Endothelial cell of umbilical vein (primary cell): ENCODE data around the gene C2CD3. TPM values are rescaled to one million over a fixed set of nuclear protein-coding genes. Genes with fewer than 3 reads are reported as not detected.

ENCODE experiments used
- BruUV-seq: library from RNA; stranded (reverse); fragments of 400-500 nt; replicated peaks from 2 replicates; lab custom pipeline; 2021; lab: Mats Ljungman, UMichigan
- CTCF ChIA-PET: fragments of 300-600, 350-600 bp; sonication (Branson Sonifier 250); formaldehyde crosslinking; loops from one replicate; lab custom pipeline; 2021; ENCODE audit warnings: antibody characterized with exemption, inconsistent platforms; lab: Charles Lee
- POLR2A ChIA-PET: fragments of 300-600, 350-600 bp; sonication (Branson Sonifier 250); formaldehyde crosslinking; loops from one replicate; lab custom pipeline; 2021; ENCODE audit warnings: antibody characterized with exemption, inconsistent platforms; lab: Charles Lee
- DNase-seq: peaks from one replicate; pipeline ENCODE4 v3.0.0-alpha.2; 2011; ENCODE audit warnings: low read depth, low spot score
- FAIRE-seq: peaks from 2 replicates; lab custom pipeline; 2011; peaks lifted over from hg19 to GRCh38; lab: Jason Lieb, UNC
- H2AFZ ChIP-seq: 2 replicates; pipeline ENCODE4 v1.6.0; 2012; ENCODE audit warnings: low read depth, low read length, control low read depth, inconsistent platforms
- H3K27ac ChIP-seq: 2 replicates; pipeline ENCODE4 v1.5.1; 2011; ENCODE audit warnings: low read depth, mild to moderate bottlenecking, control low read depth, low read length, moderate library complexity; ENCODE audit not compliant: insufficient read depth
- H3K27me3 ChIP-seq, 2 experiments: 2 replicates each; pipeline versions ENCODE4 v1.6.0 to v1.6.1; 2011; ENCODE audit warnings: low read length in 2 of 2, mixed read lengths in 1 of 2; ENCODE audit not compliant: control insufficient read depth in 2 of 2, insufficient read depth in 2 of 2
- H3K36me3 ChIP-seq, 2 experiments: 2 replicates in 1 of 2; 3 replicates in 1 of 2; pipeline ENCODE4 v1.5.1; 2011; ENCODE audit warnings: low read length in 2 of 2, mild to moderate bottlenecking in 1 of 2, moderate library complexity in 1 of 2; ENCODE audit not compliant: control insufficient read depth in 2 of 2, insufficient read depth in 2 of 2; ENCODE audit errors: extremely low read depth in 1 of 2
- H3K4me1 ChIP-seq: 3 replicates; pipeline ENCODE4 v1.5.1; 2011; ENCODE audit warnings: mild to moderate bottlenecking, low read length; ENCODE audit not compliant: control insufficient read depth, insufficient read depth; ENCODE audit errors: extremely low read depth
- H3K4me2 ChIP-seq: 2 replicates; pipeline ENCODE4 v1.6.1; 2011; ENCODE audit warnings: low read length, control low read depth, mixed read lengths; ENCODE audit not compliant: insufficient read depth
- H3K4me3 ChIP-seq, 3 experiments: fragments of 200-600 bp in 1 of 3; sonication (generic), shearing (Covaris generic) in 1 of 3; replicated peaks in 1 of 3; 2 replicates each; pipeline ENCODE4 v1.5.1; 2011 to 2016; ENCODE audit warnings: control low read depth in 3 of 3, low read length in 3 of 3, mild to moderate bottlenecking in 2 of 3, inconsistent platforms in 1 of 3, low read depth in 1 of 3, moderate library complexity in 1 of 3; ENCODE audit not compliant: insufficient read depth in 1 of 3
- H3K79me2 ChIP-seq: 2 replicates; pipeline ENCODE4 v1.6.0; 2012; ENCODE audit warnings: low read length, inconsistent platforms; ENCODE audit not compliant: control insufficient read depth, insufficient read depth
- H3K9ac ChIP-seq: replicated peaks from 2 replicates; pipeline ENCODE3; 2011; ENCODE audit warnings: low read length, control low read depth; ENCODE audit not compliant: insufficient read depth; ENCODE audit errors: extremely low read depth
- H3K9me1 ChIP-seq: replicated peaks from 3 replicates; pipeline ENCODE4 v1.6.0; 2011; ENCODE audit warnings: mild to moderate bottlenecking, low read length; ENCODE audit not compliant: control insufficient read depth, insufficient read depth; ENCODE audit errors: extremely low read depth
- H3K9me3 ChIP-seq: replicated peaks from 2 replicates; pipeline ENCODE4 v1.5.1; 2012; ENCODE audit warnings: low read length, inconsistent platforms; ENCODE audit not compliant: control insufficient read depth, insufficient read depth
- H4K20me1 ChIP-seq: replicated peaks from 2 replicates; pipeline ENCODE3; 2011; ENCODE audit warnings: mild to moderate bottlenecking, low read length; ENCODE audit not compliant: control insufficient read depth, insufficient read depth; ENCODE audit errors: extremely low read depth
- EZH2 ChIP-seq: IDR thresholded peaks from 2 replicates; pipeline ENCODE4 v1.6.1; 2012; ENCODE audit warnings: borderline replicate concordance, low read depth, mild to moderate bottlenecking, moderate library complexity, low read length, inconsistent platforms; ENCODE audit not compliant: severe bottlenecking
- FOS ChIP-seq: IDR thresholded peaks from 2 replicates; pipeline ENCODE4 v1.6.1; 2011; ENCODE audit warnings: mild to moderate bottlenecking, low read length, moderate library complexity, borderline replicate concordance; ENCODE audit not compliant: insufficient read depth
- GATA2 ChIP-seq: IDR thresholded peaks from 2 replicates; pipeline ENCODE4 v1.7.0; 2011; ENCODE audit warnings: low read depth, mild to moderate bottlenecking, moderate library complexity, mixed read lengths, low read length; ENCODE audit not compliant: insufficient read length, insufficient read depth
- JUN ChIP-seq: IDR thresholded peaks from 2 replicates; pipeline ENCODE4 v1.6.1; 2011; ENCODE audit warnings: borderline replicate concordance, low read depth; ENCODE audit not compliant: insufficient read length, insufficient read depth
- MYC ChIP-seq: IDR thresholded peaks from one replicate; pipeline ENCODE4 v1.6.1; 2011; ENCODE audit warnings: mild to moderate bottlenecking, low read depth, low read length
- POLR2A ChIP-seq: IDR thresholded peaks from 2 replicates; pipeline ENCODE4 v1.6.1; 2012; ENCODE audit warnings: low read depth, mild to moderate bottlenecking, control low read depth, low read length
- POLR2AphosphoS5 ChIP-seq: IDR thresholded peaks from 2 replicates; pipeline ENCODE4 v1.6.1; 2012; ENCODE audit warnings: low read depth, mild to moderate bottlenecking, control low read depth, low read length, moderate library complexity; ENCODE audit not compliant: insufficient read depth
- dilution Hi-C: fragments of 300-500 bp; cut with MboI; formaldehyde crosslinking; loops from one replicate; pipeline ENCODE4 v1.15.0; 2019; ENCODE audit warnings: low sequenced_read_pairs; ENCODE audit not compliant: extremely low pct_ligation_motif_present
- intact Hi-C: fragments of 100-400 bp; cut with micrococcal nuclease; formaldehyde crosslinking; loops from one replicate; pipeline ENCODE4 v1.10.0; 2022
- polyA plus RNA-seq, 4 experiments: library from polyadenylated mRNA; depleted of rRNA in 3 of 4; stranded (reverse) in 3 of 4; unstranded in 1 of 4; fragments of >200 nt; gene quantifications; 2 replicates each; pipeline versions ENCODE4 v1.2.1 to v1.2.3, GENCODE V29; 2011 to 2012; ENCODE audit warnings: missing spikeins in 1 of 4
- total RNA-seq: library from RNA; stranded (reverse); gene quantifications from 2 replicates; pipeline ENCODE4 v1.2.3, GENCODE V29; 2021
- TF ChIP-seq, protein P1 (sequence below): IDR thresholded peaks from 2 replicates; pipeline ENCODE4 v1.6.1; 2011; ENCODE audit not compliant: insufficient read depth, insufficient read length
- TF ChIP-seq, protein P2 (sequence below), 2 donors: IDR thresholded peaks; 1 replicate in 1 of 2; 2 replicates in 1 of 2; pipeline ENCODE4 v1.5.1; 2011; ENCODE audit warnings: low read length in 2 of 2, mild to moderate bottlenecking in 2 of 2, moderate library complexity in 2 of 2, control low read depth in 1 of 2, inconsistent platforms in 1 of 2, low read depth in 1 of 2; ENCODE audit not compliant: insufficient read depth in 1 of 2; ENCODE audit errors: extremely low read depth in 1 of 2

The C2CD3 gene
- total and polyA plus RNA-seq, 2 donors (not counting 3 experiments of a cell fraction or from before 2014, with no cell fraction given) = 12.9 to 36.6 TPM

DNA sequence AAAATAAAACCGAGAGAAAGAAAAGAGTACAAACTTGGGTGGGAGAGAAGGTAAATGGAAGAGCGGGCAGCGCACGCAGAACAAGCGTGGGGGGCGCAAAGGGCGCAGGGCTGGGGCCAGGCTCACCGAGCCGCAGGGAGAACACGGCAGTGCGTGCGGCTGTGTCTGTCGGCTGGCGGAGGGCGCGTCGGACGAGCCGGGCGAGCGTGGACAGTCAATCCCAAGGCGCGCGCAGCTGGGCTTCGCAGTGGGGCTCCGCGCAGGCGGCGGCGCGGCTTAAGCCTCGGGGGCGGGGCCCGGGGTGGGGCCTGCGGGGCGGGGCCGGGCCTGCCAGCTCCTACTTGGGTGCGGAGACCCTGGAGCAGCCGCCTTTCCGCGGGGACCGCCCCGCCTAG lies 188.2 kb downstream of the C2CD3 start, which contains the start of gene UCP2:
UCP2 (minus strand) TSS at position 249 of the 395 bp plus-strand sequence. CDS start 4,465 bp downstream, outside the sequence.
- Histone ChIP-seq H3K9ac (peak within 1 kb of the TSS; percentile 59), H3K4me3 (peak within 1 kb of the TSS; percentile 24 to 73 (median 56)), H3K27me3 (no peaks in the 10 kb centered on the region), H4K20me1 (no peaks in the 10 kb centered on the region), H3K36me3 (no peaks in the 10 kb centered on the region), H3K79me2 (no peaks in the 10 kb centered on the region), H2AFZ (peak within 1 kb of the TSS; percentile 86), H3K9me1 (no peaks in the 10 kb centered on the region), H3K9me3 (no peaks in the 10 kb centered on the region), H3K4me1 (peaks cover 11% of the 10 kb centered on the region), H3K4me2 (peak within 1 kb of the TSS; percentile 65), H3K27ac (peak within 1 kb of the TSS; percentile 71)
- no TSS peak for BruUV-seq
- FAIRE-seq (no peak), DNase-seq (no peak)
- intact Hi-C loops (loop anchor here (2.0 to 5.0 kb wide), 3 partner anchors 18 to 340 kb away; partner anchors contain the start of genes C2CD3 and PPME1), dilution Hi-C loops (no loop called here)
- CTCF ChIA-PET = interaction anchor here (1.0 to 1.4 kb wide), 2 partner anchors 19 kb away, joined by 3 to 4 read pairs; no protein-coding TSS in a partner anchor
- TF ChIP-seq MYC (no peak), POLR2AphosphoS5 (peak; percentile 94), JUN (no peak), GATA2 (no peak), EZH2 (no peak), FOS (no peak), POLR2A (peak; percentile 92)
- TF ChIP-seq, protein P1, sequence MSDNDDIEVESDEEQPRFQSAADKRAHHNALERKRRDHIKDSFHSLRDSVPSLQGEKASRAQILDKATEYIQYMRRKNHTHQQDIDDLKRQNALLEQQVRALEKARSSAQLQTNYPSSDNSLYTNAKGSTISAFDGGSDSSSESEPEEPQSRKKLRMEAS = no peak
- TF ChIP-seq, protein P2, sequence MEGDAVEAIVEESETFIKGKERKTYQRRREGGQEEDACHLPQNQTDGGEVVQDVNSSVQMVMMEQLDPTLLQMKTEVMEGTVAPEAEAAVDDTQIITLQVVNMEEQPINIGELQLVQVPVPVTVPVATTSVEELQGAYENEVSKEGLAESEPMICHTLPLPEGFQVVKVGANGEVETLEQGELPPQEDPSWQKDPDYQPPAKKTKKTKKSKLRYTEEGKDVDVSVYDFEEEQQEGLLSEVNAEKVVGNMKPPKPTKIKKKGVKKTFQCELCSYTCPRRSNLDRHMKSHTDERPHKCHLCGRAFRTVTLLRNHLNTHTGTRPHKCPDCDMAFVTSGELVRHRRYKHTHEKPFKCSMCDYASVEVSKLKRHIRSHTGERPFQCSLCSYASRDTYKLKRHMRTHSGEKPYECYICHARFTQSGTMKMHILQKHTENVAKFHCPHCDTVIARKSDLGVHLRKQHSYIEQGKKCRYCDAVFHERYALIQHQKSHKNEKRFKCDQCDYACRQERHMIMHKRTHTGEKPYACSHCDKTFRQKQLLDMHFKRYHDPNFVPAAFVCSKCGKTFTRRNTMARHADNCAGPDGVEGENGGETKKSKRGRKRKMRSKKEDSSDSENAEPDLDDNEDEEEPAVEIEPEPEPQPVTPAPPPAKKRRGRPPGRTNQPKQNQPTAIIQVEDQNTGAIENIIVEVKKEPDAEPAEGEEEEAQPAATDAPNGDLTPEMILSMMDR (IDR thresholded peaks at IDR 0.05; ENCODE audit: extremely low read depth in 1 of 2, insufficient read depth in 1 of 2, low read depth in 1 of 2, low read length in 2 of 2) = no peak
- POLR2A ChIA-PET = interaction anchor here (0.6 to 1.1 kb wide), 2 partner anchors 188 to 288 kb away, joined by 4 to 5 read pairs; partner anchors contain the start of genes C2CD3 and PPME1
